ENCODE measurements around the gene ZFYVE28. TPM values are rescaled to one million over a fixed set of nuclear protein-coding genes. Genes with fewer than 3 reads are reported as not detected.

Gene ZFYVE28
- total RNA-seq, 3 donors from 2014 or later = 12.3 to 14.1 (median 13.9) TPM

- Histone ChIP-seq H3K27ac (peak overlapping the region; percentile 85 to 96), H3K9me3 (no peaks in the 10 kb centered on the region), H3K36me3 (no peaks in the 10 kb centered on the region), H3K4me3 (peak overlapping the region in 2 of 3 donors; percentile 27 to 58), H3K27me3 (no peaks in the 10 kb centered on the region), H3K4me1 (peaks cover 29 to 32% of the 10 kb centered on the region in 2 donors)
- DNase-seq (ENCODE audit: low spot score in 2 of 2) = peak; percentile 49 to 52
- TF ChIP-seq POLR2AphosphoS5 (IDR thresholded peaks at IDR 0.05) (peak in 1 of 3 donors; percentile 59), POLR2A (IDR thresholded peaks at IDR 0.05) (no peak), CTCF (IDR thresholded peaks at IDR 0.05) (no peak)
- intact Hi-C loops (cut with DNase I; ENCODE audit: low total_unique reads) = loop anchor here (10.0 kb wide), 1 partner anchor 158 kb away; the partner anchor contains the start of genes CFAP99 and ZFYVE28
Observed at GRCh38 chr4:2256781-2257191, 161.7 kb downstream of the ZFYVE28 start.

DNA sequence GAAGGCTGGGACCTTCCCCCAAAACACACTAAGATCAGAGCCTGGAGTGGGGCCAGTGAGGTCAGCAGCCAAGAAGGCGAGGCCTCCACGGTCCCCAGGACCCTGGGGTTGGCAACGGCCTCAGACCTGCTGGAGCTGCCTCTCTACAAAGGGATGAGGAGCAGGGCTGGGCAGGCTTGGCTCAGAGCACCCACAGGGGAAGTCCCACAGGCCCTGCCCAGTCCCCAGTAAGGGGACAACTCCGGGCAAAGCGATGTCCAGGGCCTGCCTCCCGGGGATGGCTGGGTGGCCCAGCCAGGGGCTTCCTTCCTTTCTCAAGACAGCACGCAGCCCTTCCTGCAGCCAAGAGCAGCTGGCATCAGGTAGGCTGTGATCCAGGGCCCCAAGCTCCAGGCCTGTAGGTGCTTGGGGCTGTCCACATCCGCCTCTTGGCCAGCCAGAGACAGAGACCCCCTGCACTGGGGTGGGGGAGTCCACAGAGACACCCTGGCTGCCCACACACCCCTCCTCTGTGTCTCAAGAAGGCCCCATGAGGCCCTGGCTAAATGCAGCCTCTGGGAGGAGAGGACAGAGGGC is 162.2 kb downstream of the ZFYVE28 start:
- H3K27me3 ChIP-seq = no peaks in the 10 kb centered on the region
- peak; percentile 35 to 54 for DNase-seq (ENCODE audit: low spot score in 2 of 2)
- H3K4me3 ChIP-seq = peak overlapping the region in 2 of 3 donors; percentile 27 to 58
- H3K27ac ChIP-seq = peak overlapping the region; percentile 85 to 96
- TF ChIP-seq POLR2A (IDR thresholded peaks at IDR 0.05) (no peak), CTCF (IDR thresholded peaks at IDR 0.05) (no peak), POLR2AphosphoS5 (IDR thresholded peaks at IDR 0.05) (no peak)
- no peaks in the 10 kb centered on the region for H3K36me3 ChIP-seq
- peaks cover 29 to 32% of the 10 kb centered on the region in 2 donors for H3K4me1 ChIP-seq
- no peaks in the 10 kb centered on the region for H3K9me3 ChIP-seq
- intact Hi-C loops (cut with DNase I; ENCODE audit: low total_unique reads) = loop anchor here (10.0 kb wide), 1 partner anchor 159 kb away; the partner anchor contains the start of genes CFAP99 and ZFYVE28

- H3K4me1 ChIP-seq = peaks cover 29 to 32% of the 10 kb centered on the region in 2 donors
- no peaks in the 10 kb centered on the region for H3K36me3 ChIP-seq
- DNase-seq (ENCODE audit: low spot score in 2 of 2) = peak; percentile 58 to 73
- peak overlapping the region in 2 of 3 donors; percentile 27 to 58 for H3K4me3 ChIP-seq
- H3K27me3 ChIP-seq = no peaks in the 10 kb centered on the region
- intact Hi-C loops (cut with DNase I; ENCODE audit: low total_unique reads) = loop anchor here (10.0 kb wide), 1 partner anchor 159 kb away; the partner anchor contains the start of genes CFAP99 and ZFYVE28
- no peaks in the 10 kb centered on the region for H3K9me3 ChIP-seq
- H3K27ac ChIP-seq = peak overlapping the region; percentile 85 to 96
- TF ChIP-seq CTCF (IDR thresholded peaks at IDR 0.05) (no peak), POLR2AphosphoS5 (IDR thresholded peaks at IDR 0.05) (peak in 1 of 3 donors; percentile 31)
Observed at GRCh38 chr4:2255501-2256155, 162.8 kb downstream of the ZFYVE28 start.

DNA sequence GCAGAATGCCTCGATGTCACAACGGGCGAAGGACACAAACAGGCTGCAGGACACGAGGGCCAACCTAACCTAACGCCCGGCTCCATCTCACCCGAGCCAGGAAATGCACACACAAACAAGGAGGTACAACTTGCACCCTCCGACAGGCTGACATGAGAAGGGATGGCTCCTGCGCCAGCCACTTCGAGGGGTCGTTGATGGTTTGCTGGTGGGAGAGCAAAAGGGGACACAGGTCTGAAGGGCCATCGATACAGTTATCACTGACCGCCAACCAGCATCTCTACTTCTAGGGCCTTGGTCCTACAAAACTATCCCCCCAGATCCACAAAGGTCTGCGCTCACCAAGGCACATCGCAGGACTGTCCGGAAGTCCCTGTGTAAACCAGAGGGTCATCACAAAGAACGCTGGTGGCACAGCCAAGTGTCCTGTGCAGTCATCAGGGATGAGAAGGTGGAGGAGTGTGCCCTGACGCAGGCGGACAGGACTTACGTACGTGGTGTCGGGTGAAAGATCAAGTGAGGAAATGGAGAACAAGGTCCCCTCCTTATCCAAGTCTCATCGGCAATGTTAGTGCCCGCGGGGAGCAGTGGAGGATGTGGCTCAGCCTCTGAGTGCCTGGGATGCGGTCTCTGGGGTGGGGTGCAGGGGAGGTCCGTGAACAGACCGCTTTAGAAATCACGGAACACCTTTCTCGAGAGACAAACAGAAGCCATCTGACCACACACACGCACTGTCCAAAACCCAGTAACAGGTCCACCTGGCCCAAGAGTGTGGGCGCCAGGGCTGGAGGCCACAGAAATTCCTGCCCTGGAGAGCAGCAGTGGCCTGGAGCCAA is 163.6 kb downstream of the ZFYVE28 start:
- Histone ChIP-seq H3K4me3 (peak overlapping the region in 2 of 3 donors; percentile 27 to 58), H3K27ac (peak overlapping the region; percentile 85 to 96), H3K27me3 (no peaks in the 10 kb centered on the region), H3K36me3 (no peaks in the 10 kb centered on the region), H3K9me3 (no peaks in the 10 kb centered on the region), H3K4me1 (peaks cover 27 to 32% of the 10 kb centered on the region in 2 donors)
- DNase-seq (ENCODE audit: low spot score in 2 of 2) = peak in 1 of 2 donors; percentile 18
- intact Hi-C loops (cut with DNase I; ENCODE audit: low total_unique reads) = loop anchor here (10.0 kb wide), 1 partner anchor 160 kb away; the partner anchor contains the start of genes CFAP99 and ZFYVE28
- TF ChIP-seq CTCF (IDR thresholded peaks at IDR 0.05) (no peak), POLR2A (IDR thresholded peaks at IDR 0.05) (no peak), POLR2AphosphoS5 (IDR thresholded peaks at IDR 0.05) (no peak)
